Esophagus squamous epithelium (tissue), 4 donors: ENCODE data around the gene NIM1K.

Experiments
- CTCF ChIP-seq, 6 experiments: fragments of 450-650 bp in 4 of 6; fragments of 200-600 bp in 2 of 6; sonication (generic) in 2 of 6; IDR thresholded peaks; one replicate each; pipeline ENCODE4 v1.5.1; 2016 to 2019; ENCODE audit warnings: antibody characterized with exemption in 6 of 6, mild to moderate bottlenecking in 4 of 6, moderate library complexity in 4 of 6
- POLR2A ChIP-seq, 4 donors: fragments of 450-650 bp; IDR thresholded peaks; one replicate each; pipeline ENCODE4 v1.6.1; 2017; ENCODE audit warnings: antibody characterized with exemption in 4 of 4, mild to moderate bottlenecking in 4 of 4, moderate library complexity in 3 of 4

GRCh38 chr5:43232943-43233833 is 41.2 kb downstream of the NIM1K start:
- no peak for TF ChIP-seq CTCF (IDR thresholded peaks at IDR 0.05)
- TF ChIP-seq POLR2A (IDR thresholded peaks at IDR 0.05): no peak
